GM20000 (cell line): Measurements from ENCODE around the gene GPRIN3.
"Not testable (repeated sequence)": the region's sequence is repeated elsewhere in the genome, so short reads cannot be mapped to it uniquely, and the experiment has no call there.

Source experiments
- DNase-seq: peaks from one replicate; pipeline ENCODE4 v3.0.0; 2012; ENCODE audit warnings: low spot score
- TF ChIP-seq, protein P1 (sequence below): IDR thresholded peaks from 2 replicates; pipeline ENCODE4 v1.5.1; 2012; ENCODE audit warnings: mild to moderate bottlenecking, control low read depth; ENCODE audit errors: extremely low read depth, missing control alignments

The GPRIN3 gene

DNA sequence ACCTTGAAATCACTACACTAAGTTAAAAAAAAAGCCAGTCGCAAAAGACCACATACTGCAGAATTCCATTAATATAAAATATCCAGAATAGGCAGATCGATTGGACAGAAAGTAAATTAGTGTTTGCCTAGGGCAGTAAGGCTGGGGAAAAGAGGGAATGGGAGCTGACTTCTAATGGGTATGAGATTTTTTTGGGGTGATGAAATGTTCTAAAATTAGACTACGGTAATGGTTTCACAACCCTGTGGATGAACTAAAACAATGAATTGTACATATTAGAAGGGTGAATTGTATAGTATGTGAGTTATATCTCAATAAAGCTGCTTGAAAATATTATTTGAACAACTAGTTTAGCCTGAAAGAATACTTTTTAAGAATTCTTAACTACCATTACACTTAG is 6.7 kb upstream of the GPRIN3 start:
- DNase-seq = no peak
- TF ChIP-seq, protein P1, sequence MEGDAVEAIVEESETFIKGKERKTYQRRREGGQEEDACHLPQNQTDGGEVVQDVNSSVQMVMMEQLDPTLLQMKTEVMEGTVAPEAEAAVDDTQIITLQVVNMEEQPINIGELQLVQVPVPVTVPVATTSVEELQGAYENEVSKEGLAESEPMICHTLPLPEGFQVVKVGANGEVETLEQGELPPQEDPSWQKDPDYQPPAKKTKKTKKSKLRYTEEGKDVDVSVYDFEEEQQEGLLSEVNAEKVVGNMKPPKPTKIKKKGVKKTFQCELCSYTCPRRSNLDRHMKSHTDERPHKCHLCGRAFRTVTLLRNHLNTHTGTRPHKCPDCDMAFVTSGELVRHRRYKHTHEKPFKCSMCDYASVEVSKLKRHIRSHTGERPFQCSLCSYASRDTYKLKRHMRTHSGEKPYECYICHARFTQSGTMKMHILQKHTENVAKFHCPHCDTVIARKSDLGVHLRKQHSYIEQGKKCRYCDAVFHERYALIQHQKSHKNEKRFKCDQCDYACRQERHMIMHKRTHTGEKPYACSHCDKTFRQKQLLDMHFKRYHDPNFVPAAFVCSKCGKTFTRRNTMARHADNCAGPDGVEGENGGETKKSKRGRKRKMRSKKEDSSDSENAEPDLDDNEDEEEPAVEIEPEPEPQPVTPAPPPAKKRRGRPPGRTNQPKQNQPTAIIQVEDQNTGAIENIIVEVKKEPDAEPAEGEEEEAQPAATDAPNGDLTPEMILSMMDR = no peak

DNA sequence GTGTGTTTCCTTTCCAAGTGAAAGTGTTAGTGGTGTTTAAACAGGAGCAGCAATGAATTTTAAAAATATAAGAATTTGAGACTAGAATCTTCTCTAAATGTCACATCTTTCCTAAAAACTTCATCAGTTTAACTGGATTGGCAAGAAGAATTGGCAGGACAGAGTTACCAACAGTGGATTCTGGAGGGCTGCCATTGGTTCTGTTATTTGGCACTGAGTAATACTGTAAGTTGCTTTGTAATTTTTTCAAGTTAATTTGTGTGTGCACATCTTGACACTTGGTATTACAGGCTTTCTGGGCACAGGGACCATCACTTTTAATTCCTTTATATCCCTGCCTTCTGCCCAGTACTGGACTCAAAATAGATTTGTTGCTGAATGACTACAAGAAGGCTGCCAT is 4.5 kb upstream of the GPRIN3 start:
- TF ChIP-seq, protein P1 = no peak
- no peak for DNase-seq

DNA sequence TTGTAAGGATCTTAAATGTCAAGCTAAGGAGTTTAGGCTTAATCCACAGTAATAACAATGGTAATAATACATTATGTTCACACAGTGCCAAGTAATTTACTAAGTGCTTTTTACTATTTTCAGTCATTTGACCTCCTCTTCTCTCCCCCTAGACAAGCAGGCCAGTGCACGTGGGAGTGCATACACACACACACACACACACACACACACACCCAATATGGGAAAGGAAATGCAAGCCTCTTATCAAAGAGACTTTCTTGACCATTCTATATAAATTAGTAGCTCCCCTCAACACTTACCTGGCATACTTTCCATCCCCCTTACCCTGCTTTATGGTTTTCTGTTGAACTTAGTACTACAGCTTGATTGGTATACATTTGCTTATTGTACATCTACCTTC is 3.8 kb upstream of the GPRIN3 start:
- TF ChIP-seq, protein P1 = no peak
- no peak for DNase-seq

DNA sequence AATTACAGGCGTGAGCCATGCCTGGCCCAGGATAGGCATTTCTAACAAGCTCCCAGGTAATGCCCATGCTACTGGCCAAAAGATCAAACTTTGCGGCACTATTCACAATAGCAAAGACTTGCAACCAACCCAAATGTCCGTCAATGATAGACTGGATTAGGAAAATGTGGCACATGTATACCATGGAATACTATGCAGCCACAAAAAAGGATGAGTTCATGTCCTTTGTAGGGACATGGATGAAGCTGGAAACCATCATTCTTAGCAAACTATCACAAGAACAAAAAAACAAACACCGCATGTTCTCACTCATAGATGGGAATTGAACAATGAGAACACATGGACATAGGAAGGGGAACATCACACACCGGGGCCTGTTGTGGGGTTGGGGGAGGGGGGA is 1.6 kb upstream of the GPRIN3 start:
- DNase-seq = not testable (repeated sequence)

DNA sequence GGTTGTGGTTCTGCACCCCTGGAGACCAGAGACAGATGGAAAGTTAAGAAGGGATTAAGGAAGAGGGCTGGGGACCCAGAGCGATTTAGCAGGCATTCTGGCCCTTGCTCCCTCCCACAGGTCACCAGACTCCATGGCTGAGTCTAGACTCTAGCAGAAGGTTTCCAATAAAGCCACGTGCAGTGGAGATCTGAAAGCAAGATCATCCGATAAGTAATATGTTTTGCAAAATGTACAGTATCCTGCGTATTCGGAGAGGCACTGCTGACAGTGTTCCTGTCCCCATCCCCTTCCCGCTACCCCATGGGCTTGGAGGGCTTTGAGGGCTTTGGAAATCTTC is 531 bp upstream of the GPRIN3 start:
- TF ChIP-seq, protein P1 = no peak
- DNase-seq = no peak

DNA sequence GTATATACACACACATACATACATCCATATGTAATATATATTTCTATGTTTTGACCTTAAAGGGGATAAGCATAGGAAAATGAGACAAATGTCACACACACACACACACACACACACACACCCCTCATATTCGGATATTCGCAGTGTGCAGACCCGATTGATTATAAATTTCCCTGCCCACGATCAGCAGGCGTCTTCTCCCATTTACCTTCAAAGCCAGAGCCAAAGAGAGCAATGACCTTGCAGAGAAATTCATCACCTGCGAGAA is 488 bp downstream of the GPRIN3 start:
- TF ChIP-seq, protein P1 = no peak
- no peak for DNase-seq

DNA sequence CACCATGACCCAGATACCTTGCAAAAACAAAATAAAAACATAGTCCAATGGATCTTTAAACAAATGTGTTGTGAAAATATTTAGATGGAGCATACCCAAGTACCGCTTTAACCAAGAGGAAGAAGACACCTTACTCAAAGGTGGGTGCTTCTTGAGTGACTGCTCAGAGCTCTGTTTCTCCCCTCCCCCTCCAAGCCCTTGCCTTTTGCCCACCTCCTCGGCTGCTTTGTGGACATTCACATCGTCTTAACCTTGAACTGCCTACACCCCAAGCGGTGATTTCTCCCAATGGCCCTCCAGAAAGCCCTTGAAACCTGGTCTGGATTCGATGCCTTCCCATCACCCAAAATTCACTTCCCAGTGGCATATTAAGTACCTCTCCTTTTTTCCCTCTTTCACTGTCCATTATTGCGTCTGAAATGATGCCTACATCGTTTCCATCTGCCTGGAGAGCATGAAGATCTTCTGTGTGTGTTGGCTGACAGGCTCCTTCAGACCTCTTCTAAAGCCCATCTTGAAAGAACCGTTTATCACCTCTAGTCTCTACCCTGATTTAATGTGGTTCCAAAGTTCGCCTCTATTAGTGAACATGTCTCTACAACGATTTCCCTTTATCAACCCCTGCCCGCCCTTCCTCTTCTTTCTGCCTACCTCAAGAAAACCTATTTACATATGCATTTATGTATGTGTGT is 968 bp downstream of the GPRIN3 start:
- TF ChIP-seq, protein P1 = no peak
- DNase-seq = no peak

DNA sequence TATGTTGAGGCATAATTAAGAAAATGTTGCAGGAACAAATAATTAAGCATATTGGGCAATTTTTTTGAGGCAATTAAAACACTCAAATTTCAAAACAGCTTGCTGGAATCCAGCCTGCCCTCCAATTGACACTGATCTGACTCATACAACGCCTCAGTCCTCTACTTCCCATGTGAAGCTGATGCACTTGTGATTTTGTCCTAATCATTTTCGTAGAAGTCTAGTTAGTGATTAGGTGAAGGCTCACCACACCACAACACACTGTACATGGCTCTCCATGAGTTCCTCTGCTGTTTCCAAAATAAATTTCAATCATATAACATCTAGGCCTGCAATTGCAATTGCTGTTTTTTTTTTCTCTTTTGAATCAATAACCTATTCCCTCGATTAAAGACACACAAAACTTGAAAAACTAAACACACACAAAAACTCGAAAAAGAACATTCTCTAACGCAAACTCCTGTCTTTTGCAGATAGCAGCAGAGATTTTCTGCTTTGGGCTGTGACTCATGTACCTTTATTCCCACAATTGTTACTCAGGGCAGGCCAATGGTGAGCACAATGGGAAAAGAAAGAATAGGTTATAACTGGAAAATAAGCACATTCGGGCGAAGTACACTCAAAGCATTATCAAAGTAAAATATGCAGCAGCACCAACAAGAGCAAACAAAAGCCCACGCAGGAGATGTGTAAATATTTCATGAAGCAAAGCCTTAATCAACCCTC is 1.7 kb downstream of the GPRIN3 start:
- TF ChIP-seq, protein P1 = no peak
- DNase-seq = no peak
